GM21825 (cell line): ENCODE results near the gene TTC14.

Source experiments
- ATAC-seq: cut with Tn5 transposase; IDR thresholded peaks from one replicate; pipeline ENCODE4 v1.9.1; 2021; ENCODE audit warnings: mild to moderate bottlenecking, moderate library complexity; ENCODE audit not compliant: unreplicated experiment

Gene TTC14

DNA sequence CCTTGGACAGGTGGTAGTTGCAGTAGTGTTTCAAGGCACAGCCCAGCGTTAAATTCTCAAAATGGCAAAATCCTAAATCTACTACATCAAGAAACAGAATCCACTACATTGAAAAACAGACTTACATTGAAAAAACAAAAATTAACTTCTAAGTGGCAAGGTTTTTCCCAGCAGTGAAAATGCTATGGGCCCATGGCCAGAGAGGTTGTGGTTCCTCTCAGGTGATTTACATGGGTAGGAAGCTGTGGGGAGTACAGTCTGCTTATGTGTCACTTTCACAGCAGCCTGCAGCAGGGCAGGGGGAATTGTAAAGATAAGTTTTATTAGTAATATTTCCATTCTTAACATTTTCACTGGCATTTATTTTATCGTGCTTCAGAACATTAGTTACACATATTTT, 24.9 kb downstream of the TTC14 start:
- ATAC-seq = peak; percentile 91

DNA sequence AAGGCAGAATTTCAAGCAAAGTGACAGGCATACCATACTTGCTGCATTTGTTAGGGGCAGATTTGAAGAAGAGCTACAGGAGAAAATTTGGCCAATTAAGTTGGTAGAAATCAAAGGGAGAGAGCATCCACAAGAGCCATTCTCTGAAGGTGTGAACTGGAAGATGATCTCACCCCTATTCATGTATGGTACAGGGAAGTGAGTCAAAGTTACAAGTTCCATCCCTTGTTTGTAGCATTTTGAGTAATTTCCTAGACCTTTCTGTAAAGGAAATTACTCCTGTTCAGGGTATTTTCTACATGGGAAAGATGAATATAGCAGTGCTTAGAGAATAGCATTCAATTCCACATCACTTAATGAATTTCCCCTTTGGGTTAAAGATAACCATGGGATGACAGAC, 28.4 kb downstream of the TTC14 start:
- no peak for ATAC-seq

DNA sequence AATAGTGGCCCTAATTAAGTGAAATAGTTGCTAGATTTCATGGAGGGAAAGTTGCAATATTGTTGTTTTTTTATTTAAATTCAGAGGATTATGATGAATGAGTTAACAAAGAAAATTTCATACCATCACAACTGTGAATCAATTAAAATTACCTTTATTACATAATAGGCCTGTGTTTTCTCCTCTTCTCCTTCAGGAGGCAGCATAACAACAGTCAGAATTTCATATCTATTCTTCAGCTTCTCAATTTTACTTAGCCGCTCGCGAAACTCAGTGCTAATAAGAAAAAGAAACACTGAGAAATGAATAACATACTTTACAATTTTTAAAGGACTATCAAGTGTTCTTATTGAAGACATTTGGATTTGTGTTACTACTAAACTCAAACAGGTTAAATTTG, 29.4 kb downstream of the TTC14 start:
- ATAC-seq = no peak

DNA sequence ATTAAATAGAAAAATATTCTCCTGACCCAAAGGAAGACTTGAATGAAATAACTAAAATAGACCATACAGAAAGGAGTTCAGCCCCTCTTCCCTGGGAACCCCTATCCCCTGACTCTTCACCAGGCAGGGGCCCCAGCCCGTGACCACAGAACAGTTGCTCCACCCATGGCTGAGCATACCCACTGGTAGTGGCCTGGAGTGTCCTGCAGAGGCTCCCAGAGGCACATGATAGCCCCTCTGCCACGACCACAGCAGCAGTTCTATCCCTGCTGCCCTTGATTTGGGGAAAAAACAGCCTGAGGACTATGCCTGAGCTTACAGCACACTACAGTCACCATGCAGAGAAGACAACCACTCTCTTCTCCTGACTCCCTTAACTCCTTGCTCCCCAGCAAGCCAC, 31.8 kb downstream of the TTC14 start:
- no peak for ATAC-seq

DNA sequence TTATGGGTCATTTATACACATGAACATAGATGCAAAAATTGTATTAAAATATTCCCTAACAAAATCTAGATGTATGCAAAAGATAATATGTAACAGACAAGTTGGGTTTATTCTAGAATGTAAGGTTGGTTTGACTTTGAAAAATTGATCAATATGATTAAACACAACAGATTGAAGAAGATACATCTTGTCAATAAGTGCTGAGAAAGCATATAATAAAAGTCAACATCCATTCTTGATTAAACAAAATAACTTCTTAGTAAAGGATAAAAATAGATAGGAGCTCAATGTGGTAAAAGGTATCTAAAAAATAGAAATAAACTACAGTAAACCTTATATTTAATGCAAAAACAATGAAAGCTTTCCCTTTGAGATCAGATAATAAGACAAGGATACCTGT, 39.0 kb downstream of the TTC14 start:
- no peak for ATAC-seq

DNA sequence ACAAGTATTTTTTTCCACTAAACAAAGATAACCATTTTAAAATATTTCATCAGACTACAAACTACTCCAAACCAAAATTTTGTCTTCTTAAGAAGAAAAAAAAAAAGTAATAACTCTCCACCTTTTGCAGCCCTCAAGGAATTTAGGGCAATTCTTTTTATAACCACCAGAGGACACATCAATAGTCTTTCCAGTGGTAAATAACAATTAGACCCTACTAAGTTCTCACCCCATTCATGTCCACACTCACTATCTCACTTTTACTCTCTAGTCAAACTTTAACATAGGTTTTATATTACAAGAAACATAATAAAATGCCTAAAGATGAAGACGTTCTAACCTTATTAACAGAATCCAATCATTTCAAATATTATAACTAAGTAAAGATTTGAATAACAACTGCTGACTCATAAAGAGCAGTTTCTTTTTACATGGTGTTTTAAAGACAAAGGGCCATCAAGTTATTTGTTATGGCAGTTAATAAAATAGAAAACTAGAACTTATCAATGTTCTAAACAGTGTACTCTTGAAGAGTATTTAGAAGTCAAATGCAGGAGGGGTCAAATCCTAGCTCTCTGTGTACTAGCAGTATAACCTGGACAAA, 44.3 kb downstream of the TTC14 start:
- no peak for ATAC-seq

DNA sequence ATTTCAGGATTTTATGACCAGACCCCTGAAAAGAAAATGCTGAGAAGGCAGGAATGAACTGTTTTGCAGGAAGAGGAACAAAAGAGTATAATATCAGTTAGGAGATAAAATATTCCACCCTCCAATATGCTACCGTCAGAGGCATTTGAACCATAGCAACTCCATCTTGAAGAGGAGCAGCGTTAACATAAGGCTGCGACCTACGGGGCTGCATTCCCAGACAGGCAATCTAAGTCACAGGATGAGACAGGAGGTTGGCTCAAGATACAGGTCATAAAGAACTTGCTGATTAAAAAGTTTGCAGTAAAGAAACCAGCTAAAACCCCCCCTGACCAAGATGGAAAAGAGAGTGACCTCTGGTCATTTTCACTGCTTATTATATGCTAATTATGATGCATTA, 54.4 kb downstream of the TTC14 start:
- no peak for ATAC-seq

DNA sequence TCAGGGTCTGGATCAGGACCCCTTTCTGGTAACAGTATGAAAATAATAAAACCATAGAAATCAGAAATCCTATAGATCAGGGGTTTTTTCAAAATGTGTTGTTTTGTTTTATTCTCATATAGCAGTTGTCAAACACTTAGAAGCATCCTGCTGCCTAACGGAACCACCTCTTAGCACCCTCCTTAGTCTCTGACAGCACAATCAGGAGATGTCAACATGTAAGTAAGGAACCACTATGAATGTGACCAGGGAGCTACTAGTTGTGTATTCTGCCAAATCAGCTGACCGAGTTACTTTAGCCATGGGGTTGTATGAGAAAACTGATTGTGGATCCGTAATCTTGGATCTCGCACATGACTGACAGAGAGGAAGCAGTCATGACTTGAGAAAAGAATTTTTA, 55.1 kb downstream of the TTC14 start:
- ATAC-seq = no peak
